GM12891 (cell line): Measurements from ENCODE around the gene NCCRP1.

Experiments
- PAX5 ChIP-seq: IDR thresholded peaks from 2 replicates; pipeline ENCODE4 v1.6.1; 2011; ENCODE audit warnings: low read length, moderate library complexity, mild to moderate bottlenecking; ENCODE audit not compliant: insufficient read depth, severe bottlenecking
- POLR2A ChIP-seq: IDR thresholded peaks from 2 replicates; pipeline ENCODE4 v1.6.1; 2011; ENCODE audit warnings: low read depth, low read length, control low read depth
- POLR2AphosphoS5 ChIP-seq: IDR thresholded peaks from 2 replicates; pipeline ENCODE4 v1.6.1; 2011; ENCODE audit warnings: low read depth, low read length, control low read depth
- SPI1 ChIP-seq: IDR thresholded peaks from 2 replicates; pipeline ENCODE4 v1.6.1; 2011; ENCODE audit warnings: low read depth, low read length, control low read depth
- TAF1 ChIP-seq: IDR thresholded peaks from 2 replicates; pipeline ENCODE4 v1.6.1; 2011; ENCODE audit warnings: low read depth, low read length, control low read depth

DNA sequence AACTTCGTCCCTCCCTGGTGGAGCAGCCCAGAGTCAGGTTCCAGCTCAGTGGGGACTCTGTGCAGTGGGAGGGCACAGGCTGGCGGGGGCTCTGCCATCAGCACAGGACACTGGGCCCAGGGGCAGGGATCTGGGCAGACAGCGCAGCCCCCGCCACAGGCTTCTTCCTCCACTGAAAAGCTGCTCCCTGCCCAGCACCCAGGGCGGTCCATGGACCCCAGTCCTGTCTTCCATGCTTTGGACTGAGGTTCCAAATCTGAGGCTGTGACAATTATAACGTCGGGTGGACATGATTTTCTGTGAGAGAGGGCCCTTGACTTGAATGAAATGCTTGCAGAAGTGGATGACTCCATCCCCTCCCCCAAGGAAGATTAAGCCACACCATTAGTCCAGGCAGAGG lies 21.2 kb upstream of the NCCRP1 start:
- no peak for TF ChIP-seq POLR2AphosphoS5
- no peak for TF ChIP-seq POLR2A
- TF ChIP-seq PAX5, result no peak
- no peak for TF ChIP-seq TAF1
- no peak for TF ChIP-seq SPI1
